ENCODE results near the gene RNF212. TPM values are rescaled to one million over a fixed set of nuclear protein-coding genes. Genes with fewer than 3 reads are reported as not detected.

The RNF212 gene
- total RNA-seq = 1.6 TPM in 1 of 2 replicates, not detected in the other

GRCh38 chr4:1113311-1114009 lies at the start of gene RNF212:
Gene RNF212, minus strand, starts transcription at chr4:1113564. Its CDS starts 100 bp downstream, at chr4:1113464.

Other genes with a start within 250 kb of the RNF212 start
- gene GAK, start 181.2 kb downstream of the RNF212 start, total RNA-seq = 75.2 and 76.4 TPM in 2 replicates
- 20.6 and 25.9 TPM in 2 replicates for gene TMEM175, start 181.1 kb downstream of the RNF212 start, total RNA-seq
- gene DGKQ, start 140.0 kb downstream of the RNF212 start, total RNA-seq = 10.5 and 12.4 TPM in 2 replicates
- 2.3 and 5.8 TPM in 2 replicates for gene IDUA, start 126.5 kb downstream of the RNF212 start, total RNA-seq
- not detected in 2 replicates for gene SLC26A1, start 120.2 kb downstream of the RNF212 start, total RNA-seq
- 14.4 and 16.7 TPM in 2 replicates for gene FGFRL1, start 101.9 kb downstream of the RNF212 start, total RNA-seq
- 454 and 490 TPM in 2 replicates for gene SPON2, start 59.0 kb upstream of the RNF212 start, total RNA-seq
- gene CTBP1, start 135.6 kb upstream of the RNF212 start, total RNA-seq = 175 and 225 TPM in 2 replicates
- gene MAEA, start 176.3 kb upstream of the RNF212 start, total RNA-seq = 70.4 and 79.9 TPM in 2 replicates
- gene UVSSA, start 233.6 kb upstream of the RNF212 start, total RNA-seq = 3.2 and 9.5 TPM in 2 replicates